ENCODE data around the gene CACNG4. TPM values are rescaled to one million over a fixed set of nuclear protein-coding genes. Genes with fewer than 3 reads are reported as not detected.

The CACNG4 gene
- polyA plus RNA-seq, 3 donors = not detected

DNA sequence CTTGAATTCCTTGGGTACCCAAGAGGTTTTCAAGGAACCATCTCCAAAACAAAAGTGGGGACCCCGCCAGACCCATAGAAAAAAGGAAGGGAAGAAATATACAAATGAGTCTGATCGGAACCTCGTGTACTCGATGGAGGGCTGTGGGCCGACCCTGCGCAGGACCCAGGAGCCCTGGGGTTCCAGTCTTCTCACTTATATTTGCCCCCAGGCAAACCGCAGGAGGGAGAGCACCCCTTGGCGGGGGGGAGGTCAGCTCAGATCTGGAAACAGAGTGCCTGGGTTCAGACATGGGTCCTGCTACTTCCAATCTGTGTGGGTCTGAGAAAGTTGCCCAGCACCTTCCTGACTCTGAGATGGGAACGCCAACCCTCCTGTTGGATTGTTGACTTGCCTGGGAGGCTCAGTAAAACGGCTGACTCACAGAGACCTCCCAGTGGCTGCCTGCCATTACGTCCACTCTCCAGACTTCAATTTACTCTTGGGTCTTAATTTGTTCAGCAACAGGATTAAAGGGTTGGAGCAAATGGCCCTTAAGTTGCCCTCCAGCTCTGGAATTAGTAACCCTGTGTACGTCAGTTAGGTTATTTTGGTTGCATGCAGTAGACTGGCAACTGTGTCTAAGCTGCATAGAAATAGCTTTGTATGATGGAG, 24.9 kb upstream of the CACNG4 start:
- Histone ChIP-seq H3K4me1 (ENCODE audit: control insufficient read depth in 1 of 2, insufficient read depth in 2 of 2, low read length in 2 of 2) (no peaks in the 10 kb centered on the region), H3K4me2 (replicated peaks; ENCODE audit: extremely low read depth, low read length, poor library complexity, severe bottlenecking) (no peak overlapping the region), H3K27me3 (ENCODE audit: control insufficient read depth in 2 of 2, insufficient read depth in 2 of 2, low read length in 2 of 2) (peaks cover 2 to 7% of the 10 kb centered on the region in 2 donors), H4K20me1 (ENCODE audit: insufficient read depth, low read length) (no peaks in the 10 kb centered on the region), H3K4me3 (replicated peaks in 1 of 3; ENCODE audit: low read depth in 2 of 3, low read length in 3 of 3) (no peak overlapping the region), H2AFZ (ENCODE audit: insufficient read depth, low read depth, low read length, poor library complexity, severe bottlenecking) (no peak overlapping the region), H3K27ac (ENCODE audit: low read depth in 1 of 2, low read length in 2 of 2) (no peak overlapping the region), H3K36me3 (replicated peaks in 1 of 2; ENCODE audit: control insufficient read depth in 1 of 2, insufficient read depth in 2 of 2, low read length in 2 of 2) (no peaks in the 10 kb centered on the region), H3K9ac (ENCODE audit: insufficient read depth, low read length, poor library complexity, severe bottlenecking) (no peak overlapping the region), H3K79me2 (ENCODE audit: insufficient read depth, low read length) (no peaks in the 10 kb centered on the region), H3K9me3 (replicated peaks in 1 of 2; ENCODE audit: control insufficient read depth in 1 of 2, insufficient read depth in 1 of 2, low read length in 2 of 2) (peaks cover 12 to 18% of the 10 kb centered on the region in 2 donors)
- no peak for DNase-seq
- intact Hi-C loops (cut with micrococcal nuclease) = no loop called here
- Mint-ChIP-seq H3K9me3 (peaks cover 17 to 29% (median 21%) of the 10 kb centered on the region in 7 donors), H3K27me3 (ENCODE audit: low read depth in 3 of 3) (peaks cover 10 to 17% (median 12%) of the 10 kb centered on the region in 3 donors), H3K27ac (no peak overlapping the region), H3K36me3 (no peaks in the 10 kb centered on the region), H3K4me3 (no peak overlapping the region), H3K4me1 (peaks cover 5% of the 10 kb centered on the region)
- TF ChIP-seq, protein P1, sequence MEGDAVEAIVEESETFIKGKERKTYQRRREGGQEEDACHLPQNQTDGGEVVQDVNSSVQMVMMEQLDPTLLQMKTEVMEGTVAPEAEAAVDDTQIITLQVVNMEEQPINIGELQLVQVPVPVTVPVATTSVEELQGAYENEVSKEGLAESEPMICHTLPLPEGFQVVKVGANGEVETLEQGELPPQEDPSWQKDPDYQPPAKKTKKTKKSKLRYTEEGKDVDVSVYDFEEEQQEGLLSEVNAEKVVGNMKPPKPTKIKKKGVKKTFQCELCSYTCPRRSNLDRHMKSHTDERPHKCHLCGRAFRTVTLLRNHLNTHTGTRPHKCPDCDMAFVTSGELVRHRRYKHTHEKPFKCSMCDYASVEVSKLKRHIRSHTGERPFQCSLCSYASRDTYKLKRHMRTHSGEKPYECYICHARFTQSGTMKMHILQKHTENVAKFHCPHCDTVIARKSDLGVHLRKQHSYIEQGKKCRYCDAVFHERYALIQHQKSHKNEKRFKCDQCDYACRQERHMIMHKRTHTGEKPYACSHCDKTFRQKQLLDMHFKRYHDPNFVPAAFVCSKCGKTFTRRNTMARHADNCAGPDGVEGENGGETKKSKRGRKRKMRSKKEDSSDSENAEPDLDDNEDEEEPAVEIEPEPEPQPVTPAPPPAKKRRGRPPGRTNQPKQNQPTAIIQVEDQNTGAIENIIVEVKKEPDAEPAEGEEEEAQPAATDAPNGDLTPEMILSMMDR (IDR thresholded peaks at IDR 0.05) = no peak
- WGBS (ENCODE audit: insufficient coverage) = 93% methylated on average over 8 of the region's 12 CpGs

DNA sequence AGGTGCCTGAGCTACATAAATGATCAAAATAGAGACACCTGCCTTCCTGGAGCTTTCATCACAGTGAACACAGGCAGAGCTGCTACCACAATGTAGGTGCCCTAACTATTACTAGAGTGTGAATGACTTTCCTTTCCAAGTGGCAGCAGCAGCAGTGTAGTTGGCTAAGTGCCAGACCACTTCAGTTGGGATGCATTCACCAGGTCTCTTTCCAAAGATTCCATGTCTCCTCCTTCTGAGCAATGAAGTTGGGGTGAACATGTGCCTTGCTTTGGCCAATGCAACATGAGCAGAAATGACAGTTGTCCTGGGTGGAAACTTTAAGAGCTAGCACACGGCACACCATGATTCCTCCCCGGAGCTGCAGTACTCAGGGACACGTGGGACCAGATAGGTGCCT, 23.3 kb upstream of the CACNG4 start:
- no peaks in the 10 kb centered on the region for H4K20me1 ChIP-seq (ENCODE audit: insufficient read depth, low read length)
- peaks cover 22% of the 10 kb centered on the region for H3K4me1 Mint-ChIP-seq
- no peak overlapping the region for H3K27ac ChIP-seq (ENCODE audit: low read depth in 1 of 2, low read length in 2 of 2)
- no CpG with 5 or more reads among the region's 3 CpGs for WGBS (ENCODE audit: insufficient coverage)
- no peak overlapping the region for H3K4me2 ChIP-seq (replicated peaks; ENCODE audit: extremely low read depth, low read length, poor library complexity, severe bottlenecking)
- no peak overlapping the region for H3K27ac Mint-ChIP-seq
- no peak overlapping the region for H3K4me3 ChIP-seq (replicated peaks in 1 of 3; ENCODE audit: low read depth in 2 of 3, low read length in 3 of 3)
- DNase-seq = no peak
- no peaks in the 10 kb centered on the region for H3K36me3 Mint-ChIP-seq
- H3K4me1 ChIP-seq (ENCODE audit: control insufficient read depth in 1 of 2, insufficient read depth in 2 of 2, low read length in 2 of 2) = peaks cover 6 to 15% of the 10 kb centered on the region in 2 donors
- no peaks in the 10 kb centered on the region for H3K79me2 ChIP-seq (ENCODE audit: insufficient read depth, low read length)
- no peak overlapping the region for H2AFZ ChIP-seq (ENCODE audit: insufficient read depth, low read depth, low read length, poor library complexity, severe bottlenecking)
- TF ChIP-seq, protein P1 (IDR thresholded peaks at IDR 0.05) = no peak
- no peaks in the 10 kb centered on the region for H3K36me3 ChIP-seq (replicated peaks in 1 of 2; ENCODE audit: control insufficient read depth in 1 of 2, insufficient read depth in 2 of 2, low read length in 2 of 2)
- peaks cover 12 to 18% of the 10 kb centered on the region in 2 donors for H3K27me3 ChIP-seq (ENCODE audit: control insufficient read depth in 2 of 2, insufficient read depth in 2 of 2, low read length in 2 of 2)
- peaks cover 12 to 18% of the 10 kb centered on the region in 2 donors for H3K9me3 ChIP-seq (replicated peaks in 1 of 2; ENCODE audit: control insufficient read depth in 1 of 2, insufficient read depth in 1 of 2, low read length in 2 of 2)
- H3K27me3 Mint-ChIP-seq (ENCODE audit: low read depth in 3 of 3) = peaks cover 21 to 32% (median 23%) of the 10 kb centered on the region in 3 donors
- H3K9me3 Mint-ChIP-seq = peaks cover 13 to 27% (median 16%) of the 10 kb centered on the region in 7 donors
- no peak overlapping the region for H3K9ac ChIP-seq (ENCODE audit: insufficient read depth, low read length, poor library complexity, severe bottlenecking)
- H3K4me3 Mint-ChIP-seq = no peak overlapping the region
- intact Hi-C loops (cut with micrococcal nuclease) = no loop called here

Measured in CD14-positive monocyte (primary cell).